Measurements from ENCODE around the gene ZSCAN9.
A peak's percentile ranks its signal among the peaks of the same experiment; 100 is the strongest.

Gene ZSCAN9

DNA sequence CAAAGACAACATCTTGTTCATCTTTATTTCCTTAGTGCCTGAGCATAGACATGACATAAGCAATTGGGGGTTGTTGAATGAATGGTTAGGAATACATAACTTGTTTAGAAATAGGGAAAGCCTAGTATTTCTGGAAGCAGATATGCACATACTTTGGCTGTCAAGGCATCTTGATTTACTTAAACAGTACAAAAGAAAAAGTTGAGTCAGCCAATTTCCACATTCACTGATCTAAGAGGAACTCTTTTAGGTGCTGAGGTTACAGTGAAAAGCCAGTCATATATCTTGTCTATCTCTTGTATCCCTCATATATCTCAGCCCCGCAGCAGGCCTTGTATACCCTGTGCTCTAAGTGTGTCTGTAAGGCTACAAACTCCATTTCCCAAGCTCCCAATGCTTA is 15.4 kb downstream of the ZSCAN9 start:
- H3K4me1 Mint-ChIP-seq = peaks cover 3% of the 10 kb centered on the region
- H3K36me3 Mint-ChIP-seq = peaks cover 28% of the 10 kb centered on the region
- no peaks in the 10 kb centered on the region for H3K9me3 Mint-ChIP-seq
- H3K27ac Mint-ChIP-seq = no peak overlapping the region
- ATAC-seq (ENCODE audit: low read depth) (no peak), DNase-seq (ENCODE audit: low spot score in 2 of 2) (no peak)
- H3K4me3 Mint-ChIP-seq = no peak overlapping the region
- H3K27me3 Mint-ChIP-seq = no peaks in the 10 kb centered on the region

GRCh38 chr6:28243946-28244345 is 18.9 kb downstream of the ZSCAN9 start:
- H3K9me3 Mint-ChIP-seq = no peaks in the 10 kb centered on the region
- H3K27ac Mint-ChIP-seq = no peak overlapping the region
- ATAC-seq (ENCODE audit: low read depth) (no peak), DNase-seq (ENCODE audit: low spot score in 2 of 2) (no peak)
- H3K4me3 Mint-ChIP-seq = no peak overlapping the region
- H3K36me3 Mint-ChIP-seq = peaks cover 42% of the 10 kb centered on the region
- H3K4me1 Mint-ChIP-seq = no peaks in the 10 kb centered on the region
- no peaks in the 10 kb centered on the region for H3K27me3 Mint-ChIP-seq

DNA sequence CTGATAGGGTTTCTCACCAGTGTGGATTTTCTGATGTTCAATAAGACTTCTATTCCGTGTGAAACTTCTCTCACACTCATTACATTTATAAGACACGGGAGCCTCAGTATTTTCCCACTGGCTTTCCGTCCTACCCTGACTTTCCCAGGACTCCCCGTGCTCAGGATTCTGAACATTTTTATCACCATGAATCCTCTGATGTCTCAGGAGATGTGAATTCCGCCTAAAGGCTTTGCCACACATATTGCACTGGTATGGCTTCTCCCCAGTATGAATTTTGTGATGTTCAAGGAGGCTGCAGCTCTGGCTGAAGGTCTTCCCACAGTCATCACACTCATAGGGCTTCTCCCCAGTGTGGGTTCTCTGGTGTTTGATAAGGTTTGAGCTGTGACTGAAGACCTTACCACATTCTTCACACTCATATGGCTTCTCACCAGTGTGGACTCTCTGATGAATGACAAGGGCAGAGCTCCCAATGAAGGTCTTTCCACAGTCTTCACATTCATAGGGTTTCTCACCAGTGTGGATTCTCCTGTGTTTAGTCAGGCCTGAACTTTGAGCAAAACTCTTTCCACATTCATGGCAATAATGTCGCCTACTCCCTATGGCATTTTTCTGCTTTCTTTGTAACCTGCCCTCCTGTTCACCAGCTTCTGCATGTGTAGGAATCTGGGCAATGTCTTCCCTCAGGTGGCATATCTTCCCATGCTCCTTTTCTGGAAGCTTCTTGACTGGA is 20.3 kb downstream of the ZSCAN9 start:
- Mint-ChIP-seq H3K4me1 (no peaks in the 10 kb centered on the region), H3K9me3 (no peaks in the 10 kb centered on the region), H3K27me3 (no peaks in the 10 kb centered on the region), H3K27ac (peak overlapping the region; percentile 60), H3K4me3 (no peak overlapping the region), H3K36me3 (peaks cover 41% of the 10 kb centered on the region)
- ATAC-seq (ENCODE audit: low read depth) (no peak), DNase-seq (ENCODE audit: low spot score in 2 of 2) (no peak)

DNA sequence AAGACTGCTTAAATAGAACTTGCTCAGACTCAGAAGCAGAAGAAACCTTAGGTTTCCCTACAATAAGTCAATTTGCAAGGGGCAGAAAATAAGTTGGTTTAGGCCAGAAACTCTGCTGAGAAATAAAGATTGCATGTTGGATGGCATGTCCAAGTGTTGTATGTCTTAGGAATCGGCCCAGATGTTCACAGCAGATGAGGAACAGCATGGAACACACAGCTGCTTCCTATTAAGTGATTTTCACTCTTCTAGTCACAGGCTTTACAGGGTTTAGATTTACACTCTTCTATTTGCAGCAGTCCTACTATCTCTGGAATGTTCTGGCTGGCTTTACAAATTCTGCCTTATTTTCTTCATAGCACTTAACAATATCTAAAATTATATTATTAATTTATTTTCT is 23.8 kb downstream of the ZSCAN9 start:
- H3K4me3 Mint-ChIP-seq = no peak overlapping the region
- no peak overlapping the region for H3K27ac Mint-ChIP-seq
- DNase-seq (ENCODE audit: low spot score in 2 of 2) (no peak), ATAC-seq (ENCODE audit: low read depth) (no peak)
- H3K27me3 Mint-ChIP-seq = no peaks in the 10 kb centered on the region
- peaks cover 7% of the 10 kb centered on the region for H3K4me1 Mint-ChIP-seq
- peaks cover 35% of the 10 kb centered on the region for H3K36me3 Mint-ChIP-seq
- H3K9me3 Mint-ChIP-seq = peaks cover 3% of the 10 kb centered on the region

DNA sequence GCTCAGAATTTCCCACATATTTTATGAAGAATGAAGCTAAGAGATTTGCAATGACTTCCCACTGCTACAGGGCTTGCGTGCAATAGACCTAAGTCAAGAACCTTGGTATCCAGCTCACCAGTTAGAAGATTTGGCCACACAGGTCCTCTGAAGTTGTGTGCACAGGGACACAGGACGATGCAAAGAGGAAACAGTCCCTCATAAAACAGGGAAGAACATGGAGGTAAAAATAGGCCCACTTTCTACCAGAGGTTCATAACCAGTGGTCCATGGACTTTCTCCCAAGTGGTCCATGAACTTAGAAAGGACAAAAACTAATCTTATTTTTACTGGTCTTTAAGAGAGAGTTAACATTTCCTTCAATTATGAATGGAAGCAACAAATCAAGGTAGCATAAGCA is 25.7 kb downstream of the ZSCAN9 start:
- Mint-ChIP-seq H3K27me3 (no peaks in the 10 kb centered on the region), H3K4me3 (peak overlapping the region; percentile 46), H3K27ac (no peak overlapping the region), H3K9me3 (peaks cover 3% of the 10 kb centered on the region), H3K4me1 (peaks cover 7% of the 10 kb centered on the region), H3K36me3 (peaks cover 26% of the 10 kb centered on the region)
- no peak for ATAC-seq (ENCODE audit: low read depth)
- no peak for DNase-seq (ENCODE audit: low spot score in 2 of 2)

- Mint-ChIP-seq H3K27me3 (no peaks in the 10 kb centered on the region), H3K9me3 (peaks cover 3% of the 10 kb centered on the region), H3K36me3 (peaks cover 19% of the 10 kb centered on the region), H3K27ac (peak overlapping the region; percentile 70), H3K4me3 (peak overlapping the region; percentile 94), H3K4me1 (peaks cover 7% of the 10 kb centered on the region)
- peak; percentile 64 for ATAC-seq (ENCODE audit: low read depth)
- no peak for DNase-seq (ENCODE audit: low spot score in 2 of 2)
Observed at GRCh38 chr6:28251661-28252008, 26.6 kb downstream of the ZSCAN9 start.

DNA sequence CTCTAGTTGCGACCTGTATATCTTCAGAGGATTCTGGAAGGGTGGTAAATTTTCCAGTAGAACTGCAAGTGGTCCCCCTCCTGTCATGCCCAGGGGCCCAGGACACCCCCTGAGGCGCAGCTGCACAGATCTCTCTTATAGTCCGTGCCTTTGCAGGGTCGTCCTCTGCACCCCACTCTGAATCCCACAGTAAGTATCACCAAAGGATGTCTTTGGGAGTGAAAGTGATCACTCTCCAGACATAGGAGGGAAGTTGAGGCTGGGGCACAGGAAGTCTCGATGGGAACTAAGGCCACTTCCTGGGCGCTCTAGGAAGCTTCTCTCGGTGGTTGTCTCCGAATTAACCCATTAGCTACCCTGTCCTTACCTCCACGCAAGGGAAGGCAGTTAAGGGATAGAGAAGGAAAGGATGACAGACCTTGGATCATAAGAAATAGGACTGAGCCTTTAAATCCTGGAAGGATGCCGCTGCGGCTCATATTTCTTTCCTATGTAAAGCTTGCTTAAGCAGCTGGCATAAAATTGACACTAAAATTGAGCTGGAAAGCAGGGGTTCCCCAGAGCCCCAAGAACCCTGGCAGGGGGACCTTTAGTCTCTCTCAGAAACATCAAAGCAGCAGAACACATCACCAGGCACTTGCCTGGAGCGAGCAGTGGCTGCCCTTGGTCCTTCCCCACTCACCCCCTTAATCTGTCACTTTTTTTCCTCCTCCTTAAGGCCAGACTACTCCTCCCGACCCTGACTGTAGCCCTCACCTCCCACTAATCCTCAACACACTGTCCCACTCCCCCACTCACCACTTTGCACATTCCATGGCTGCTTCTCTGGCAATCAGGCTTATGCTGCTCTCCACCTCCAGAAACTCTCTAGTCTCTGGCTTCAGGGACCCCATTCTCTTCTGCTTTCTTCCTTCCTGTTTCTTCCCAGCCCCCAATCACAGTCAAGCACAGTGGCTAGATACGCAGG is 27.2 kb downstream of the ZSCAN9 start, which contains the start of gene ZKSCAN4:
ZKSCAN4 (minus strand) TSS at position 261 of the 967 bp plus-strand sequence. CDS start 289 bp downstream, outside the sequence.
- H3K36me3 Mint-ChIP-seq = peaks cover 13% of the 10 kb centered on the region
- H3K9me3 Mint-ChIP-seq = peaks cover 3% of the 10 kb centered on the region
- DNase-seq (ENCODE audit: low spot score in 2 of 2) (peak; percentile 74 to 80), ATAC-seq (ENCODE audit: low read depth) (peak; percentile 89)
- H3K4me1 Mint-ChIP-seq = peaks cover 7% of the 10 kb centered on the region
- H3K27ac Mint-ChIP-seq = peak within 1 kb of the TSS; percentile 70
- peaks cover 1% of the 10 kb centered on the region for H3K27me3 Mint-ChIP-seq
- H3K4me3 Mint-ChIP-seq = peak within 1 kb of the TSS; percentile 94

DNA sequence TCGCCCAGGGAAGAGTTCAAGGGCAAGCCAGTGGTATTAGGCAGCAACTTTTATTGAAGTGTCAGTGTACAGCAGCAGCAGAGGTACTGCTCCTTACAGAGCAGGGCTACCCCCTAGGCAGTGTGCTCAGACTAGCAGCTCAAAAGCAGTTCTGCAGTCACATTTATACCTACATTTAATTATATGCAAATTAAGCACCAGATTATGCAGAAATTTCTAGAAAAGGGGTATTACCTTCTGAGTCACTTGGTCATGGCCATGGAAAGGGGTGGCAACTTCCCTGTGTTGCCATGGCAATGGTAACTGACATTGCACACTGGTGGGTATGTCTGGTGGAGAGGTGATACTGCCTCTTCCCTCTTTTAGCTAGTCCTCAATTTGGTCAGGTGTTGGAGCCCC is 29.0 kb downstream of the ZSCAN9 start:
- ATAC-seq (ENCODE audit: low read depth) = peak; percentile 17
- H3K4me3 Mint-ChIP-seq = no peak overlapping the region

DNA sequence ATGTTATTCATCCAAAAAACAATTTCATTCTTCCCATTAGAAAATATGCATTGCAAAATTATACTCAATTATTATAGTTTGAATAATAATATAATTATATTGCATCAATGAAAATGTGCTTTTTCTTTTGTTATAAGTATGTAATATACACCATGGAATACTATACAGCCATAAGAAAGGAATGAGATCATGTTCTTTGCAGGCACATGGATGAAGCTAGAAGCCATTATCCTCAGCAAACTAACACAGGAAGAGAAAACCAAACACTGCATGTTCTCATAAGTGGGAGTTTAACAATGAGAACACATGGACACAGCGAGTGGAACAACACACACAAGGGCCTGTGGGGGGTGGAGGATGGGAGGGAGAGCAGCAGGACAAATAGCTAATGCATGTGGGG is 32.0 kb downstream of the ZSCAN9 start:
- ATAC-seq (ENCODE audit: low read depth) (no peak), DNase-seq (ENCODE audit: low spot score in 2 of 2) (no peak)
- H3K4me3 Mint-ChIP-seq = no peak overlapping the region
- H3K9me3 Mint-ChIP-seq = peaks cover 9% of the 10 kb centered on the region
- H3K4me1 Mint-ChIP-seq = peaks cover 8% of the 10 kb centered on the region
- H3K27me3 Mint-ChIP-seq = peaks cover 3% of the 10 kb centered on the region
- peaks cover 6% of the 10 kb centered on the region for H3K36me3 Mint-ChIP-seq
- no peak overlapping the region for H3K27ac Mint-ChIP-seq

More for the DNA sequence above, 29.0 kb downstream of the ZSCAN9 start:
- Mint-ChIP-seq H3K27ac (no peak overlapping the region), H3K36me3 (peaks cover 6% of the 10 kb centered on the region), H3K4me1 (peaks cover 11% of the 10 kb centered on the region), H3K27me3 (peaks cover 1% of the 10 kb centered on the region), H3K9me3 (peaks cover 5% of the 10 kb centered on the region)
- DNase-seq (ENCODE audit: low spot score in 2 of 2) = no peak

DNA sequence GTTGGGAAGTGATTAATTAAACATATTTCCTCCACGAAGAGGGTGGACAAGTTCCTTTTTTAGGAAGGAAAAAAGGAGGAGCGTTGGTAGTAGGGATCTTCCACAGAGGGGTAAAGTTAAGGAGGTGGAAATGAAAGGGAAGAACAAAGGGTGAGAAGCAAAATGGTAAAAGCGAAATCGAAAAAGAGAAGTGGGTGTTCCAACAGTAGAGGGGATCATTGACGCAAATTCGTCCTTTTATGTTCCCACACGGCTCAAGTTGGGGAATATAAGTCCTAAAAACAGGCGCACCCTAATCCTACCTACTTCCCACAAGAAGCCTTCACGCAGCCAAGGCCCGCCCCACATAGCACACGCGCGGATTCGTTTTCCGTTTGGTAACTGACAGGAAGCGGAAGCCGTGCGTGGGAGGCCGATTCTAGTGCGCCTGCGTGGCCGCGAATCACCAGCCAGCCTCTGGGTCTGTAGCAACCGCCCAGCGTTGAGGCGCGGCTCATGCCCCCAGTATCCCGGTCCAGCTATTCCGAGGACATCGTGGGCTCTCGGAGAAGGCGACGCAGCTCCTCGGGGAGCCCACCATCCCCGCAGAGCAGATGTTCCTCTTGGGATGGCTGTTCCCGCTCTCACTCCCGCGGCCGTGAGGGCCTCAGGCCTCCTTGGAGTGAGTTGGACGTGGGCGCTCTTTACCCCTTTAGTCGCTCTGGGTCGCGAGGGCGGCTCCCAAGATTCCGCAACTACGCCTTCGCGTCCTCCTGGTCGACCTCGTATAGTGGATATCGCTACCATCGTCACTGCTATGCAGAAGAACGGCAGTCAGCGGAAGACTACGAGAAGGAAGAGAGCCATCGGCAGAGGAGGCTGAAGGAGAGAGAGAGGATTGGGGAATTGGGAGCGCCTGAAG is 34.1 kb downstream of the ZSCAN9 start, which contains the start of gene NKAPL:
NKAPL (plus strand) TSS at position 421 of the 901 bp plus-strand sequence; CDS start at position 496, 75 bp downstream.
- H3K9me3 Mint-ChIP-seq = peaks cover 6% of the 10 kb centered on the region
- DNase-seq (ENCODE audit: low spot score in 2 of 2) = peak; percentile 29 to 38
- peaks cover 3% of the 10 kb centered on the region for H3K27me3 Mint-ChIP-seq
- H3K27ac Mint-ChIP-seq = peak within 1 kb of the TSS; percentile 86
- ATAC-seq (ENCODE audit: low read depth) = peak; percentile 82
- H3K4me3 Mint-ChIP-seq = peak within 1 kb of the TSS; percentile 78
- peaks cover 4% of the 10 kb centered on the region for H3K4me1 Mint-ChIP-seq
- H3K36me3 Mint-ChIP-seq = peaks cover 6% of the 10 kb centered on the region

- Mint-ChIP-seq H3K9me3 (peaks cover 4% of the 10 kb centered on the region), H3K27me3 (peaks cover 2% of the 10 kb centered on the region), H3K4me1 (peaks cover 5% of the 10 kb centered on the region), H3K36me3 (peaks cover 3% of the 10 kb centered on the region), H3K27ac (no peak overlapping the region), H3K4me3 (no peak overlapping the region)
- DNase-seq (ENCODE audit: low spot score in 2 of 2) = no peak
- no peak for ATAC-seq (ENCODE audit: low read depth)
Observed at GRCh38 chr6:28263922-28264321, 38.8 kb downstream of the ZSCAN9 start.

- no peak for ATAC-seq (ENCODE audit: low read depth)
- H3K4me1 Mint-ChIP-seq = peaks cover 7% of the 10 kb centered on the region
- H3K4me3 Mint-ChIP-seq = no peak overlapping the region
- peaks cover 2% of the 10 kb centered on the region for H3K27me3 Mint-ChIP-seq
- no peak for DNase-seq (ENCODE audit: low spot score in 2 of 2)
- peaks cover 4% of the 10 kb centered on the region for H3K9me3 Mint-ChIP-seq
- H3K36me3 Mint-ChIP-seq = peaks cover 5% of the 10 kb centered on the region
- no peak overlapping the region for H3K27ac Mint-ChIP-seq
Observed at GRCh38 chr6:28264834-28265401, 39.8 kb downstream of the ZSCAN9 start.

- ATAC-seq (ENCODE audit: low read depth) (no peak), DNase-seq (ENCODE audit: low spot score in 2 of 2) (no peak)
- Mint-ChIP-seq H3K4me1 (peaks cover 10% of the 10 kb centered on the region), H3K4me3 (no peak overlapping the region), H3K27ac (no peak overlapping the region), H3K27me3 (no peaks in the 10 kb centered on the region), H3K9me3 (no peaks in the 10 kb centered on the region), H3K36me3 (peaks cover 12% of the 10 kb centered on the region)
Observed at GRCh38 chr6:28266563-28266961, 41.5 kb downstream of the ZSCAN9 start.
